Left lung (tissue), 10 donors: Measurements from ENCODE around the gene DNM3. TPM values are rescaled to one million over a fixed set of nuclear protein-coding genes. Genes with fewer than 3 reads are reported as not detected.
"Not testable (repeated sequence)": the region's sequence is repeated elsewhere in the genome, so short reads cannot be mapped to it uniquely, and the experiment has no call there.

ENCODE experiments used
- ATAC-seq: fragments of 200-7000 bp; cut with Tn5 transposase; one replicate; pipeline ENCODE4 v1.9.1; 2020; ENCODE audit warnings: moderate library complexity
- DNase-seq, 4 donors: peaks; one replicate each; pipeline ENCODE4 v3.0.0-alpha.2; 2013 to 2020
- H3K27ac ChIP-seq, 2 donors: fragments of 200-600 bp; sonication (generic) in 1 of 2; one replicate each; pipeline versions ENCODE4 v1.5.0 to v1.8.0; 2020 to 2021
- H3K27me3 ChIP-seq, 2 donors: fragments of 200-600 bp; sonication (generic) in 1 of 2; one replicate each; pipeline versions ENCODE4 v1.5.0 to v1.8.0; 2020 to 2021
- H3K36me3 ChIP-seq, 2 donors: fragments of 200-600 bp; sonication (generic) in 1 of 2; one replicate each; pipeline versions ENCODE4 v1.5.0 to v1.8.0; 2020 to 2021
- H3K4me1 ChIP-seq, 2 donors: fragments of 200-600 bp; one replicate each; pipeline ENCODE4 v1.8.0; 2021
- H3K4me3 ChIP-seq, 2 donors: fragments of 200-600 bp; sonication (generic) in 1 of 2; one replicate each; pipeline versions ENCODE4 v1.5.0 to v1.8.0; 2020 to 2021; ENCODE audit warnings: mild to moderate bottlenecking in 1 of 2
- H3K9me3 ChIP-seq, 2 donors: fragments of 200-600 bp; sonication (generic) in 1 of 2; one replicate each; pipeline versions ENCODE4 v1.5.0 to v1.8.0; 2020 to 2021
- intact Hi-C, 2 donors: fragments of 100-400 bp; cut with DNase I; formaldehyde crosslinking; loops; one replicate each; pipeline versions ENCODE4 v1.11.2 to v1.14.2; 2022
- polyA plus RNA-seq, 6 donors: library from polyadenylated mRNA; unstranded; fragments of 120-200 nt; gene quantifications; one replicate each; pipeline ENCODE4 v1.2.1, GENCODE V29; 2013; ENCODE audit not compliant: insufficient read length in 6 of 6
- total RNA-seq, 2 donors: library from RNA; stranded (reverse); fragmentation: NEBNext Ultra II Directional; extraction: Animal tissue kit (Norgen Biotek cat#: 25700); gene quantifications; one replicate each; pipeline ENCODE4 v1.2.1, GENCODE V29; 2021
- TF ChIP-seq, protein P1 (sequence below), 2 donors: fragments of 200-600 bp; sonication (generic) in 1 of 2; IDR thresholded peaks; one replicate each; pipeline versions ENCODE4 v1.5.0 to v1.8.0; 2021; ENCODE audit warnings: antibody characterized with exemption in 2 of 2
- donor health status: DM: no; HTN: yes; CAD: no.
- donor health status: DM: no; HTN: no; CAD: no.

The DNM3 gene
- total and polyA plus RNA-seq, 8 donors, result 5.2 to 7.7 (median 6.3) TPM

GRCh38 chr1:172298911-172299310 is 457.6 kb downstream of the DNM3 start:
- Histone ChIP-seq H3K4me3 (no peak overlapping the region), H3K4me1 (no peaks in the 10 kb centered on the region), H3K27ac (no peak overlapping the region), H3K36me3 (no peaks in the 10 kb centered on the region), H3K27me3 (no peaks in the 10 kb centered on the region), H3K9me3 (peaks cover 0 to 6% of the 10 kb centered on the region in 2 donors)
- DNase-seq, result no peak
- intact Hi-C loops, result no loop called here
- TF ChIP-seq, protein P1, sequence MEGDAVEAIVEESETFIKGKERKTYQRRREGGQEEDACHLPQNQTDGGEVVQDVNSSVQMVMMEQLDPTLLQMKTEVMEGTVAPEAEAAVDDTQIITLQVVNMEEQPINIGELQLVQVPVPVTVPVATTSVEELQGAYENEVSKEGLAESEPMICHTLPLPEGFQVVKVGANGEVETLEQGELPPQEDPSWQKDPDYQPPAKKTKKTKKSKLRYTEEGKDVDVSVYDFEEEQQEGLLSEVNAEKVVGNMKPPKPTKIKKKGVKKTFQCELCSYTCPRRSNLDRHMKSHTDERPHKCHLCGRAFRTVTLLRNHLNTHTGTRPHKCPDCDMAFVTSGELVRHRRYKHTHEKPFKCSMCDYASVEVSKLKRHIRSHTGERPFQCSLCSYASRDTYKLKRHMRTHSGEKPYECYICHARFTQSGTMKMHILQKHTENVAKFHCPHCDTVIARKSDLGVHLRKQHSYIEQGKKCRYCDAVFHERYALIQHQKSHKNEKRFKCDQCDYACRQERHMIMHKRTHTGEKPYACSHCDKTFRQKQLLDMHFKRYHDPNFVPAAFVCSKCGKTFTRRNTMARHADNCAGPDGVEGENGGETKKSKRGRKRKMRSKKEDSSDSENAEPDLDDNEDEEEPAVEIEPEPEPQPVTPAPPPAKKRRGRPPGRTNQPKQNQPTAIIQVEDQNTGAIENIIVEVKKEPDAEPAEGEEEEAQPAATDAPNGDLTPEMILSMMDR (IDR thresholded peaks at IDR 0.05), result no peak
- no peak for ATAC-seq

- Histone ChIP-seq H3K9me3 (peaks cover 0 to 6% of the 10 kb centered on the region in 2 donors), H3K27ac (no peak overlapping the region), H3K4me1 (no peaks in the 10 kb centered on the region), H3K27me3 (no peaks in the 10 kb centered on the region), H3K4me3 (no peak overlapping the region), H3K36me3 (no peaks in the 10 kb centered on the region)
- TF ChIP-seq, protein P1 (IDR thresholded peaks at IDR 0.05), result no peak
- DNase-seq (no peak), ATAC-seq (no peak)
- intact Hi-C loops, result no loop called here
Observed at GRCh38 chr1:172299515-172299914, 458.2 kb downstream of the DNM3 start.

DNA sequence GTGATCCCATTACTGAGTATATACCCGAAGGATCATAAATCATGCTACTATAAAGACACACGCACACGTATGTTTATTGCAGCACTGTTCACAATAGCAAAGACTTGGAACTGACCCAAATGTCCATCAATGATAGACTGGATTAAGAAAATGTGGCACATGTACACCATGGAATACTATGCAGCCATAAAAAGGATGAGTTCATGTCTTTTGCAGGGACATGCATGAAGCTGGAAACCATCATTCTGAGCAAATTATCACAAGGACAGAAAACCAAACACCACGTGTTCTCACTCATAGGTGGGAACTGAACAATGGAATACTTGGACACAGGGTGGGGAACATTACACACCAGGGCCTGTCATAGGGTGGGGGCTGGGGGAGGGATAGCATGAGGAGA is 466.2 kb downstream of the DNM3 start:
- H3K4me3 ChIP-seq, ATAC-seq, DNase-seq, H3K27me3 ChIP-seq, intact Hi-C loops, H3K4me1 ChIP-seq, H3K36me3 ChIP-seq, H3K27ac ChIP-seq, H3K9me3 ChIP-seq: not testable (repeated sequence)

DNA sequence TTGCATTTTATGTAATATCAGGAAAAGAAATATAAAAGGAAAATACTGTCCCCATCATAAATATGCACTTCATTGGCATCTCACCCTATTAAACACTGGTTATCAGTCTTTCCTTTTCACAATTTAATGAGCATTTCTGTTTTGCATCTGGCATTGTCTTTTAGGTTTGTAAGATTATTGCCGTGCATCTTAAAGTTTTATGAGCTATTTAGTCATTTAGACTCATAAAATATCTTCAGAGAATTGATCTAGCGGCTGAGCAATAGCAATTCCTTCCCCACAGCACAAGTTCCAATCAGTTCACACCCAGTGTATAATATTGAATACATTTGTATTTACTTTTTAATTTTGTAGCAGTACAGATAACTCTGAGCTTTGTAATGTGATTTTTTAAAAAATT is 466.8 kb downstream of the DNM3 start:
- intact Hi-C loops, result no loop called here
- ATAC-seq (no peak), DNase-seq (no peak)
- TF ChIP-seq, protein P1 (IDR thresholded peaks at IDR 0.05), result no peak
- H3K4me1 ChIP-seq, result no peaks in the 10 kb centered on the region
- no peak overlapping the region for H3K27ac ChIP-seq
- H3K9me3 ChIP-seq, result peaks cover 0 to 5% of the 10 kb centered on the region in 2 donors
- H3K4me3 ChIP-seq, result no peak overlapping the region
- H3K36me3 ChIP-seq, result no peaks in the 10 kb centered on the region
- H3K27me3 ChIP-seq, result no peaks in the 10 kb centered on the region

DNA sequence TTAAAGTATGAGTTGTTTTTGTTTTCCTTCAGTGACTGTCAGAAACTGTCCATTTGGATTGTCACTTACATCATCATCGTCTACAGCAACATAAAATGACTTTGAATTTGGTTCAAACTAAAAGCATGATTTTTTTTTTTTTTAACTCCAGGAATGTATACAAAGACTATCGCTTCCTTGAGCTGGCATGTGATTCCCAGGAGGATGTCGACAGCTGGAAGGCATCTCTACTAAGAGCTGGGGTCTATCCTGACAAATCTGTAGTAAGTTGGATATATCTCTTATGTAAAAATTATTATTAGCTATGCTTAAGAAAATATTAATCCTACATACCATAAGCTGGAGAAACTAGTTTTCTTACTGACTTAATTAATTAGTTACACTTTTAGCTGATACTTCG is 467.3 kb downstream of the DNM3 start:
- DNase-seq (no peak), ATAC-seq (no peak)
- intact Hi-C loops, result no loop called here
- no peak overlapping the region for H3K27ac ChIP-seq
- H3K27me3 ChIP-seq, result no peaks in the 10 kb centered on the region
- no peak overlapping the region for H3K4me3 ChIP-seq
- H3K36me3 ChIP-seq, result no peaks in the 10 kb centered on the region
- no peaks in the 10 kb centered on the region for H3K4me1 ChIP-seq
- peaks cover 0 to 5% of the 10 kb centered on the region in 2 donors for H3K9me3 ChIP-seq
- TF ChIP-seq, protein P1 (IDR thresholded peaks at IDR 0.05), result no peak

- peaks cover 7 to 12% of the 10 kb centered on the region in 2 donors for H3K4me1 ChIP-seq
- intact Hi-C loops, result no loop called here
- no peaks in the 10 kb centered on the region for H3K27me3 ChIP-seq
- DNase-seq (no peak), ATAC-seq (no peak)
- H3K27ac ChIP-seq, result peak overlapping the region; percentile 15 to 80
- no peaks in the 10 kb centered on the region for H3K9me3 ChIP-seq
- H3K36me3 ChIP-seq, result no peaks in the 10 kb centered on the region
- no peak overlapping the region for H3K4me3 ChIP-seq
- TF ChIP-seq, protein P1 (IDR thresholded peaks at IDR 0.05), result no peak
Observed at GRCh38 chr1:172320733-172321132, 479.4 kb downstream of the DNM3 start.
